ENCODE results near the gene NCAPD3. TPM values are rescaled to one million over a fixed set of nuclear protein-coding genes. Genes with fewer than 3 reads are reported as not detected.
"Not testable (repeated sequence)": the region's sequence is repeated elsewhere in the genome, so short reads cannot be mapped to it uniquely, and the experiment has no call there.

Gene NCAPD3
- total RNA-seq, 1 donor from 2014 or later: 20.4 TPM

GRCh38 chr11:134131628-134132244, 92.0 kb downstream of the NCAPD3 start:
- no peak for DNase-seq (ENCODE audit: low spot score)

GRCh38 chr11:134126217-134126822, 97.4 kb downstream of the NCAPD3 start:
- DNase-seq (ENCODE audit: low spot score): no peak

- DNase-seq (ENCODE audit: low spot score): no peak
These were observed 98.3 kb downstream of the NCAPD3 start for GRCh38 chr11:134125507-134125906.

GRCh38 chr11:134124660-134125451, 98.9 kb downstream of the NCAPD3 start:
- no peak for DNase-seq (ENCODE audit: low spot score)

GRCh38 chr11:134120921-134121526, 102.7 kb downstream of the NCAPD3 start:
- DNase-seq (ENCODE audit: low spot score): no peak

- peak; percentile 70 for DNase-seq (ENCODE audit: low spot score)
These were observed 103.5 kb downstream of the NCAPD3 start for GRCh38 chr11:134120143-134120850.

- DNase-seq (ENCODE audit: low spot score): no peak
These were observed 104.7 kb downstream of the NCAPD3 start for GRCh38 chr11:134119094-134119493.

- DNase-seq (ENCODE audit: low spot score): no peak
These were observed 105.8 kb downstream of the NCAPD3 start for GRCh38 chr11:134118006-134118405.

GRCh38 chr11:134116210-134116609, 107.6 kb downstream of the NCAPD3 start:
- no peak for DNase-seq (ENCODE audit: low spot score)

GRCh38 chr11:134113787-134114186, 110.0 kb downstream of the NCAPD3 start:
- not testable (repeated sequence) for DNase-seq (ENCODE audit: low spot score)

- DNase-seq (ENCODE audit: low spot score): no peak
These were observed 113.4 kb downstream of the NCAPD3 start for GRCh38 chr11:134110252-134110815.

Other genes with a start within 250 kb of the NCAPD3 start
- gene JAM3, start 154.9 kb downstream of the NCAPD3 start, total RNA-seq: 33.8 TPM
- gene VPS26B, start 704 bp upstream of the NCAPD3 start, total RNA-seq: 46.9 TPM
- 52.1 TPM for gene THYN1, start 29.4 kb upstream of the NCAPD3 start, total RNA-seq
- gene ACAD8, start 29.6 kb upstream of the NCAPD3 start, total RNA-seq: 31.1 TPM
- gene GLB1L3, start 52.4 kb upstream of the NCAPD3 start, total RNA-seq: not detected
- 11.1 TPM for gene GLB1L2, start 108.0 kb upstream of the NCAPD3 start, total RNA-seq
- 8.6 TPM for gene B3GAT1, start 188.3 kb upstream of the NCAPD3 start, total RNA-seq